ENCODE results near the gene IL11. TPM values are rescaled to one million over a fixed set of nuclear protein-coding genes. Genes with fewer than 3 reads are reported as not detected.

IL11 gene
- total and polyA plus RNA-seq, 2 of the 8 experiments (the other 6 are each of a cell fraction or from before 2014, with no cell fraction given): 1.7 to 2.8 TPM

DNA sequence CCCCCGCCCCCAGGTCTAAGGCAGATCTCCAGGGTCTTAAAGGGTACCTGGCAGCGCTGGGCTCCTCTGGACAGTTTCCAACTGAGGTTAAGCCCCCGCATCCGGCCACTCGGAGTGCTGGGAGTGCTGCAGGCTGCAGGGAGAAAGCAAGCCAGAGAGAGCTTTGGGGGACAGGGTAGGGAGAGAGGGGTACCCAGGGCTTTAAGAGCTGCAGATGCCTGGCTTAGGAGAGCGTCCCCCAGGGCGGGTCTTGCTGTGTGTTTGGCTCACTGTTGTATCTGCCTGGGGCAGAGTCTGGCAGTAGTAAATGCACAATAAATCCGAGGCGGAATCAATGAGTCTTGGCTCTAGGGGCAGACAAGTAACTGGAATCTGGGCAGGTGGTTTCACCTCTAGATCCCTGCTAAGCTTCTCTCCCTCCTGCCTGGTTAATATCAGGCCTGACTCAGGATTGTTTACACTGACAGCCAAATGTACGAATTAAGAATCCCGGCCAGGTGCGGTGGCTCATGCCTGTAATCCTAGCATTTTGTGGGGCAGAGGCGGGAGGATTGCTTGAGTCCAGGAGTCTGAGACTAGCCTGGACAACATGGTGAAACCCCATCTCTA, 14.9 kb downstream of the IL11 start:
- Histone ChIP-seq H4K91ac (replicated peaks; ENCODE audit: insufficient read length, low read length) (no peak overlapping the region), H3K14ac (ENCODE audit: insufficient read length) (no peak overlapping the region), H3K4ac (replicated peaks; ENCODE audit: insufficient read length, low read depth, low read length) (no peak overlapping the region), H3K23ac (ENCODE audit: insufficient read length) (no peak overlapping the region), H3K9me3 (ENCODE audit: insufficient read depth in 2 of 2, low read depth in 1 of 2, low read length in 1 of 2) (no peaks in the 10 kb centered on the region), H3K4me3 (ENCODE audit: extremely low read depth in 1 of 4, insufficient read depth in 2 of 4, low read depth in 3 of 4, low read length in 4 of 4) (no peak overlapping the region), H3K23me2 (ENCODE audit: low read depth, low read length) (peaks cover 11% of the 10 kb centered on the region; the same call in 1 of the 2 replicates), H2BK5ac (ENCODE audit: low read depth, low read length) (no peak overlapping the region), H2BK12ac (ENCODE audit: low read depth, low read length) (0 out of 2 replicates have a peak overlapping the region, but pooled peaks have one; percentile 39), H3K27me3 (replicated peaks in 1 of 4; ENCODE audit: control insufficient read depth in 3 of 4, extremely low read depth in 1 of 4, insufficient read depth in 3 of 4, low read length in 3 of 4) (peaks cover 17 to 56% (median 46%) of the 10 kb centered on the region in 4 experiments), H2BK20ac (ENCODE audit: low read length) (0 out of 2 replicates have a peak overlapping the region, but pooled peaks have one; percentile 48), H3K36me3 (ENCODE audit: control insufficient read depth in 2 of 4, insufficient read depth in 4 of 4, low read length in 3 of 4) (peaks cover 0 to 7% (median 0%) of the 10 kb centered on the region in 4 experiments; a peak in 1 of 8 replicates), H2AK5ac (ENCODE audit: low read depth, low read length) (no peak overlapping the region), H3K4me2 (ENCODE audit: insufficient read depth in 1 of 2, low read depth in 2 of 2, low read length in 2 of 2) (peak overlapping the region; percentile 48 to 88; a peak in 3 of 4 replicates), H2BK15ac (ENCODE audit: low read length) (0 out of 2 replicates have a peak overlapping the region, but pooled peaks have one; percentile 46), H3K18ac (ENCODE audit: extremely low read depth, low read length) (peak overlapping the region; percentile 48; the same call in 1 of the 2 replicates), H4K8ac (ENCODE audit: extremely low read depth, insufficient read depth, low read length) (no peak overlapping the region), H3K27ac (ENCODE audit: low read depth, low read length) (no peak overlapping the region), H3K56ac (replicated peaks; ENCODE audit: insufficient read length, low read depth, low read length) (no peak overlapping the region), H4K5ac (ENCODE audit: insufficient read length, low read depth, low read length) (peak overlapping the region; percentile 26), H2AFZ (ENCODE audit: low read length) (no peak overlapping the region), H4K20me1 (replicated peaks in 1 of 2; ENCODE audit: control insufficient read depth in 1 of 2, insufficient read depth in 2 of 2, low read length in 2 of 2) (peaks cover 0 to 10% of the 10 kb centered on the region in 2 experiments), H3K9ac (replicated peaks in 1 of 4; ENCODE audit: extremely low read depth in 1 of 4, low read depth in 3 of 4, low read length in 3 of 4) (no peak overlapping the region), H3K79me2 (ENCODE audit: control insufficient read depth in 1 of 2, insufficient read depth in 2 of 2, low read length in 2 of 2) (no peaks in the 10 kb centered on the region), H3K4me1 (replicated peaks in 1 of 4; ENCODE audit: control insufficient read depth in 3 of 4, insufficient read depth in 4 of 4, low read length in 3 of 4) (peaks cover 0 to 16% (median 9%) of the 10 kb centered on the region in 4 experiments; a peak in 6 of 7 replicates), H3K79me1 (ENCODE audit: low read depth, low read length) (no peaks in the 10 kb centered on the region), H2BK120ac (replicated peaks; ENCODE audit: low read depth, low read length) (no peak overlapping the region)
- WGBS, 2 experiments (ENCODE audit: extremely low coverage in 1 of 2, insufficient coverage in 1 of 2, insufficient read length in 1 of 2, insufficient replicate concordance in 2 of 2, low coverage in 1 of 2, low lambda C conversion rate in 2 of 2, missing lambda C conversion rate in 1 of 2): 41% methylated on average over 13 of the region's 13 CpGs; no CpG with 5 or more reads in 1 of the 2 experiments
- no peak for FAIRE-seq
- DNase-seq (ENCODE audit: low read depth in 1 of 2, low spot score in 2 of 2): no peak
- CTCF ChIA-PET (ENCODE audit: partially characterized antibody): interaction anchor here (0.9 to 2.0 kb wide), 4 partner anchors 11 to 64 kb away, joined by 5 to 9 read pairs (median 6); partner anchors contain the start of gene TMEM238
- TF ChIP-seq KDM5A (IDR thresholded peaks at IDR 0.05; ENCODE audit: low read length) (no peak), RFX5 (IDR thresholded peaks at IDR 0.05; ENCODE audit: borderline replicate concordance, low read depth, low read length) (no peak), SP2 (IDR thresholded peaks at IDR 0.05; ENCODE audit: low read length) (no peak), CREB1 (IDR thresholded peaks at IDR 0.05) (no peak), FOSL1 (IDR thresholded peaks at IDR 0.05; ENCODE audit: insufficient read depth, low read depth, low read length) (no peak), TBP (IDR thresholded peaks at IDR 0.05; ENCODE audit: low read depth, low read length) (no peak), EGR1 (IDR thresholded peaks at IDR 0.05; ENCODE audit: borderline replicate concordance, low read depth, low read length) (no peak), BRCA1 (IDR thresholded peaks at IDR 0.05; ENCODE audit: low read depth, low read length) (no peak), RBBP5 (IDR thresholded peaks at IDR 0.05; ENCODE audit: borderline replicate concordance, low read depth, low read length) (no peak)
- POLR2A ChIA-PET (ENCODE audit: partially characterized antibody): interaction anchor here (1.0 to 1.7 kb wide), 7 partner anchors 15 to 52 kb away, joined by 3 to 5 read pairs (median 4); partner anchors contain the start of genes IL11, KMT5C and TMEM238
